ENCODE data around the gene ULK4.
A peak's percentile ranks its signal among the peaks of the same experiment; 100 is the strongest.
"Not testable (repeated sequence)": the region's sequence is repeated elsewhere in the genome, so short reads cannot be mapped to it uniquely, and the experiment has no call there.

The ULK4 gene

GRCh38 chr3:41961751-41962679 is at the start of gene ULK4:
Gene ULK4, minus strand, starts transcription at chr3:41962103. Its CDS starts 7,344 bp downstream, at chr3:41954759.
- DNase-seq, result peak; percentile 100

GRCh38 chr3:42010530-42010929 is 48.6 kb upstream of the ULK4 start:
- no peak for DNase-seq

- DNase-seq, result no peak
These were observed 47.6 kb upstream of the ULK4 start for GRCh38 chr3:42009456-42009855.

GRCh38 chr3:42007785-42008184 is 45.9 kb upstream of the ULK4 start:
- DNase-seq, result no peak

GRCh38 chr3:42005401-42005800 is 43.5 kb upstream of the ULK4 start:
- DNase-seq, result no peak

GRCh38 chr3:42002790-42003189 is 40.9 kb upstream of the ULK4 start:
- no peak for DNase-seq

GRCh38 chr3:42001777-42002176 is 39.9 kb upstream of the ULK4 start:
- DNase-seq, result peak; percentile 31

GRCh38 chr3:41999909-42000308 is 38.0 kb upstream of the ULK4 start:
- DNase-seq, result no peak

- DNase-seq, result no peak
These were observed 36.0 kb upstream of the ULK4 start for GRCh38 chr3:41997702-41998550.

GRCh38 chr3:41991437-41991836 is 29.5 kb upstream of the ULK4 start:
- DNase-seq, result no peak

GRCh38 chr3:41989518-41989917 is 27.6 kb upstream of the ULK4 start:
- DNase-seq, result no peak

GRCh38 chr3:41987627-41988026 is 25.7 kb upstream of the ULK4 start:
- DNase-seq, result no peak

GRCh38 chr3:41986561-41986960 is 24.7 kb upstream of the ULK4 start:
- no peak for DNase-seq

GRCh38 chr3:41985018-41985417 is 23.1 kb upstream of the ULK4 start:
- no peak for DNase-seq

GRCh38 chr3:41983091-41983490 is 21.2 kb upstream of the ULK4 start:
- not testable (repeated sequence) for DNase-seq

- DNase-seq, result not testable (repeated sequence)
These were observed 15.5 kb upstream of the ULK4 start for GRCh38 chr3:41977401-41977800.

- no peak for DNase-seq
These were observed 13.7 kb upstream of the ULK4 start for GRCh38 chr3:41975416-41976103.

- peak; percentile 24 for DNase-seq
These were observed 12.3 kb upstream of the ULK4 start for GRCh38 chr3:41974223-41974622.

GRCh38 chr3:41972802-41973201 is 10.9 kb upstream of the ULK4 start:
- DNase-seq, result no peak

- DNase-seq, result no peak
These were observed 4.3 kb upstream of the ULK4 start for GRCh38 chr3:41966206-41966605.

GRCh38 chr3:41963823-41964222 is 1.9 kb upstream of the ULK4 start:
- no peak for DNase-seq

GRCh38 chr3:41960826-41961750 is 815 bp downstream of the ULK4 start:
- DNase-seq, result peak; percentile 56
